Liver (tissue), 9 donors: ENCODE measurements around the gene DBI. TPM values are rescaled to one million over a fixed set of nuclear protein-coding genes. Genes with fewer than 3 reads are reported as not detected.
"Not testable (repeated sequence)": the region's sequence is repeated elsewhere in the genome, so short reads cannot be mapped to it uniquely, and the experiment has no call there.

Experiments used
- DNase-seq: peaks from one replicate; pipeline ENCODE4 v3.0.0-alpha.2; 2017; ENCODE audit warnings: low spot score
- H3K27ac ChIP-seq, 2 donors: one replicate each; pipeline ENCODE4 v1.7.0; 2013; ENCODE audit warnings: inconsistent platforms in 2 of 2, low read length in 2 of 2, control low read depth in 1 of 2, low read depth in 1 of 2, mild to moderate bottlenecking in 1 of 2
- H3K27me3 ChIP-seq, 4 donors: one replicate each; pipeline versions ENCODE4 v1.6.1 to v1.7.0; 2013; ENCODE audit warnings: low read length in 3 of 4, inconsistent platforms in 1 of 4, mild to moderate bottlenecking in 1 of 4, moderate library complexity in 1 of 4; ENCODE audit not compliant: control insufficient read depth in 4 of 4, insufficient read depth in 4 of 4
- H3K36me3 ChIP-seq, 4 donors: one replicate each; pipeline versions ENCODE4 v1.6.1 to v1.7.0; 2013; ENCODE audit warnings: low read length in 3 of 4, mild to moderate bottlenecking in 3 of 4, low read depth in 1 of 4, moderate library complexity in 1 of 4; ENCODE audit not compliant: control insufficient read depth in 4 of 4, insufficient read depth in 3 of 4
- H3K4me1 ChIP-seq, 4 donors: one replicate each; pipeline versions ENCODE4 v1.6.1 to v1.7.0; 2013; ENCODE audit warnings: low read length in 3 of 4, mild to moderate bottlenecking in 3 of 4, moderate library complexity in 1 of 4; ENCODE audit not compliant: control insufficient read depth in 4 of 4, insufficient read depth in 4 of 4
- H3K4me3 ChIP-seq, 3 donors: one replicate each; pipeline versions ENCODE4 v1.6.1 to v1.7.0; 2013; ENCODE audit warnings: low read length in 3 of 3, control low read depth in 1 of 3, low read depth in 1 of 3, mild to moderate bottlenecking in 1 of 3
- H3K9ac ChIP-seq, 2 donors: one replicate each; pipeline ENCODE4 v1.7.0; 2013; ENCODE audit warnings: low read length in 2 of 2, mild to moderate bottlenecking in 2 of 2, moderate library complexity in 2 of 2, control low read depth in 1 of 2, low read depth in 1 of 2
- H3K9me3 ChIP-seq, 4 donors: one replicate each; pipeline versions ENCODE4 v1.6.1 to v1.7.0; 2013; ENCODE audit warnings: low read length in 3 of 4; ENCODE audit not compliant: control insufficient read depth in 4 of 4
- EGR1 ChIP-seq, 2 donors: IDR thresholded peaks; 2 replicates each; pipeline ENCODE4 v1.6.1; 2016 to 2018; ENCODE audit warnings: antibody characterized with exemption in 2 of 2, low read depth in 2 of 2
- FOXA1 ChIP-seq: IDR thresholded peaks from 2 replicates; pipeline ENCODE4 v1.6.1; 2016; ENCODE audit warnings: antibody characterized with exemption
- FOXA2 ChIP-seq: IDR thresholded peaks from 2 replicates; pipeline ENCODE4 v1.6.1; 2016; ENCODE audit warnings: antibody characterized with exemption
- HNF4A ChIP-seq, 2 donors: conservative IDR thresholded peaks; 2 replicates each; pipeline ENCODE4 v1.6.1; 2016; ENCODE audit warnings: antibody characterized with exemption in 2 of 2, mild to moderate bottlenecking in 2 of 2
- HNF4G ChIP-seq: IDR thresholded peaks from 2 replicates; pipeline ENCODE4 v1.6.1; 2016; ENCODE audit warnings: antibody characterized with exemption
- JUND ChIP-seq, 2 donors: IDR thresholded peaks; 2 replicates each; pipeline ENCODE4 v1.6.1; 2016; ENCODE audit warnings: antibody characterized with exemption in 2 of 2
- NR2F2 ChIP-seq: IDR thresholded peaks from 2 replicates; pipeline ENCODE4 v1.6.1; 2016; ENCODE audit warnings: antibody characterized with exemption
- RAD21 ChIP-seq, 2 donors: IDR thresholded peaks; 2 replicates each; pipeline ENCODE4 v1.6.1; 2016; ENCODE audit warnings: antibody characterized with exemption in 2 of 2, mild to moderate bottlenecking in 2 of 2
- RXRA ChIP-seq, 2 donors: IDR thresholded peaks; 2 replicates each; pipeline ENCODE4 v1.6.1; 2017 to 2018; ENCODE audit warnings: antibody characterized with exemption in 2 of 2, mild to moderate bottlenecking in 1 of 2
- SP1 ChIP-seq: IDR thresholded peaks from 2 replicates; pipeline ENCODE4 v1.6.1; 2018; ENCODE audit warnings: antibody characterized with exemption, mild to moderate bottlenecking
- TAF1 ChIP-seq: conservative IDR thresholded peaks from 2 replicates; pipeline ENCODE4 v1.6.1; 2016; ENCODE audit warnings: antibody characterized with exemption, mild to moderate bottlenecking
- YY1 ChIP-seq: IDR thresholded peaks from 2 replicates; pipeline ENCODE4 v1.6.1; 2016; ENCODE audit warnings: antibody characterized with exemption, mild to moderate bottlenecking
- WGBS: extraction: QIAGEN DNeasy Blood & Tissue Kit; methylation state at CpG from one replicate; pipeline ENCODE4 v1.1.7; 2013; 5-methylcytosine and 5-hydroxymethylcytosine counted together
- polyA plus RNA-seq, 2 donors: library from polyadenylated mRNA; stranded (reverse) in 1 of 2; unstranded in 1 of 2; fragments of 200-250 nt in 1 of 2; fragments of >200 nt in 1 of 2; fragmentation: Nextera tagmentation in 1 of 2; extraction: Ambion mirVana in 1 of 2; gene quantifications; one replicate each; pipeline versions ENCODE4 v1.2.1 to v1.2.3, GENCODE V29; 2013 to 2015
- total RNA-seq, 2 donors: library from RNA; depleted of rRNA; stranded (reverse); fragments of >200 nt; gene quantifications; one replicate each; pipeline ENCODE4 v1.2.3, GENCODE V29; 2014
- TF ChIP-seq, protein P1 (sequence below): IDR thresholded peaks from 2 replicates; pipeline ENCODE4 v1.6.1; 2016; ENCODE audit warnings: antibody characterized with exemption
- TF ChIP-seq, protein P2 (sequence below): IDR thresholded peaks from 2 replicates; pipeline ENCODE4 v1.6.1; 2016; ENCODE audit warnings: antibody characterized with exemption, mild to moderate bottlenecking
- TF ChIP-seq, protein P3 (sequence below): IDR thresholded peaks from 2 replicates; pipeline ENCODE4 v1.6.1; 2016; ENCODE audit warnings: antibody characterized with exemption
- TF ChIP-seq, protein P4 (sequence below): fragments of 150-350 bp; IDR thresholded peaks from 2 replicates; pipeline ENCODE4 v1.5.1; 2017; ENCODE audit warnings: improper control_type of control experiment, low read depth, low read length; ENCODE audit not compliant: missing input control
- donor health status: healthy.
- donor health status: healthy.
- donor health status: healthy.
- donor health status: healthy.
- donor health status: healthy.

The DBI gene
- total and polyA plus RNA-seq, 4 donors, result 134 to 900 (median 356) TPM

DNA sequence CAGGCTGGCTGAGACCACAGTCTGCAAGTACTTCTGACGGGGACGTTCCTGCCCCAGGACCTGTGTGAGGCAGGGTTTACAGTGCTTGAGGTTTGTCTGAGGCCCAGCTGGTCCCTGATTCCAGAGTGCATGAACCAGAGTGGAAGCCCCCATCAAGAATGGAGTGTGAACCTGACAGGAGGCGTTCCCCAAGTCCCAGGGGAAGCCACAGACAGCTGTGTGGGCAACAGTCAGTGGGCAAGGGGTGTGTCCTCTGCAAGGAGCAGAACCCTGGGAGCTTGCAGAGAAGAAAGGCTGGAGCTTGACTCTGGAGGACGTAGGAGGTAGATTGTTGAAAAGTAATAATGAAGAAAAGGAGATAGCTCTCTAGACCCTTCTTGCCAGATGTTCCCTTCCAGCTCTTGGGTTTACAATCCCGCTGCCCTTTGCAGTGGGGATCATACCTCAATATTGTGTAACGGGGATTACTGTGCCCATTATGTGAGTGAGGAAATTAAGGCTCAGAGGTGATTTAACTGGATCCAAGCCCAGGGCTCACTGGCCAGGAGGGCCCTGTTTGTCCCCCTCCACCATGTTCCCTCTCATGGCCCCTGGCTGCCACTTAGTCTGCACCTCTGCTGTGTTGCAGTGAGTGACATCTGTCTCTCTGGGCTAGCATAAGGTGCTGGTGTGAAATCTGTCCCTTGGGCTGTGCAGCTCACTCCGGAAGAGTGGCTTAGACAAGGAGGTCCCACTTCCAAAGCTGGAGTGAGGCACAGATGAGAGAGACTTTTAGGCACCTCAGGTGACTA is 6.2 kb downstream of the DBI start:
- H3K36me3 ChIP-seq, result peaks cover 15 to 47% (median 45%) of the 10 kb centered on the region in 4 donors
- 94% methylated on average over 7 of the region's 7 CpGs for WGBS
- H3K9ac ChIP-seq, result no peak overlapping the region
- H3K9me3 ChIP-seq, result no peaks in the 10 kb centered on the region
- no peak overlapping the region for H3K4me3 ChIP-seq
- no peak overlapping the region for H3K27ac ChIP-seq
- no peak for DNase-seq
- H3K27me3 ChIP-seq, result no peaks in the 10 kb centered on the region
- peaks cover 5 to 23% (median 16%) of the 10 kb centered on the region in 4 donors for H3K4me1 ChIP-seq
- TF ChIP-seq, protein P1, sequence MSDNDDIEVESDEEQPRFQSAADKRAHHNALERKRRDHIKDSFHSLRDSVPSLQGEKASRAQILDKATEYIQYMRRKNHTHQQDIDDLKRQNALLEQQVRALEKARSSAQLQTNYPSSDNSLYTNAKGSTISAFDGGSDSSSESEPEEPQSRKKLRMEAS, result no peak
- TF ChIP-seq HNF4G, result no peak
- TF ChIP-seq RAD21 (IDR thresholded peaks at IDR 0.05), result no peak
- peak in 1 of 2 donors; percentile 7 for TF ChIP-seq HNF4A (conservative IDR thresholded peaks at IDR 0.05)
- TF ChIP-seq EGR1 (IDR thresholded peaks at IDR 0.05; ENCODE audit: low read depth in 2 of 2), result no peak

DNA sequence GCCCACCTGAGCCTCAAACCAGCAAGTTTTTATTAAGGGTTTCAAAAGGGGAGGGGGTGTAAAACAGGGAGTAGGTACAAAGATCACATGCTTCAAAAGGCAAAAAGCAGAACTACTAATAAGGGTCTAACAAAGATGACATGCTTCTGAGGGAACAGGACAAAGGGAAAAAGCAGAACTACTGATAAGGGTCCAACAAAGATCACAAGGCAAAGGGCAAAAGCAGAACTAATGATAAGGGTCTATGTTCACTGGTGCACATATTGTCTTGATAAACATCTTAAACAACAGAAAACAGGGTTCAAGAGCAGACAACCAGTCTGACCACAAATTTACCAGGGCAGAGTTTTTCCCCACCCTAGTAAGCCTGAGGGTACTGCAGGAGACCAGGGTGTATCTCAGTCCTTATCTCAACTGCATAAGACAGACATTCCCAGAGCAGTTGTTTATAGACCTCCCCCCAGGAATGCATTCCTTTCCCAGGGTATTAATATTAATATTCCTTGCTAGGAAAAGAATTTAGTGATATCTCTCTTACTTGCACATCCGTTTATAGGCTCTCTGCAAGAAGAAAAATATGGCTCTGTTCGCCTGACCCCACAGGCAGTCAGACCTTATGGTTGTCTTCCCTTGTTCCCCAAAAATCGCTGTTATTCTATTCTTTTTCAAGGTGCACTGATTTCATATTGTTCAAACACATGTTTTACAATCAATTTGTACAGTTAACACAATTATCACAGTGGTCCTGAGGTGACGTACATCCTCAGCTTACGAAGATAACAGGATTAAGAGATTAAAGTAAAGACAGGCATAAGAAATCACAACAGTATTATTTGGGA is 7.3 kb downstream of the DBI start:
- DNase-seq, H3K27me3 ChIP-seq, H3K4me3 ChIP-seq, H3K9me3 ChIP-seq, H3K9ac ChIP-seq, H3K27ac ChIP-seq: not testable (repeated sequence)
- peaks cover 12 to 41% (median 40%) of the 10 kb centered on the region in 4 donors for H3K36me3 ChIP-seq
- peaks cover 0 to 12% (median 4%) of the 10 kb centered on the region in 4 donors for H3K4me1 ChIP-seq
- WGBS, result 98% methylated on average over 5 of the region's 5 CpGs

DNA sequence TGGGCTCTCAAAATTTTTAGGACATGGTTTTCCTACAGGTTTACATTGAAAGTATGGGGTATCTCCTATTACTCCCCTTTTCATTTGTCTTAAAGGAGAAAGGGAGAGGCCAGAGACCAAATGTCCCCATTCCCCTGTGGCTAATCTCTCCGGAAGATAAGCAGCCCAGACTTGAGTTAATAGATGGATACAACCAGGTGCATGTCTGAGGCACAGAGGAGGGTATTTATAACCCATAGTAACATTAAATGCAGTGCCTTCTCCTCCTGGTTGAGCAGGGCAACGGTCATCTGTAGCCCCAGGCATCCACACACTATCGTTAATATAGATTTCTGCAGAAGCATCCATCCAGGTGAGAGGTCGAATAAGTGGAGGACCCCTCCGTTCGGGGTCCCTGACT is 9.6 kb downstream of the DBI start:
- not testable (repeated sequence) for H3K4me1 ChIP-seq, H3K27me3 ChIP-seq, H3K9ac ChIP-seq, H3K27ac ChIP-seq, H3K4me3 ChIP-seq, DNase-seq, H3K9me3 ChIP-seq
- H3K36me3 ChIP-seq, result peaks cover 9 to 23% (median 22%) of the 10 kb centered on the region in 4 donors
- WGBS, result 81% methylated on average over 6 of the region's 6 CpGs

DNA sequence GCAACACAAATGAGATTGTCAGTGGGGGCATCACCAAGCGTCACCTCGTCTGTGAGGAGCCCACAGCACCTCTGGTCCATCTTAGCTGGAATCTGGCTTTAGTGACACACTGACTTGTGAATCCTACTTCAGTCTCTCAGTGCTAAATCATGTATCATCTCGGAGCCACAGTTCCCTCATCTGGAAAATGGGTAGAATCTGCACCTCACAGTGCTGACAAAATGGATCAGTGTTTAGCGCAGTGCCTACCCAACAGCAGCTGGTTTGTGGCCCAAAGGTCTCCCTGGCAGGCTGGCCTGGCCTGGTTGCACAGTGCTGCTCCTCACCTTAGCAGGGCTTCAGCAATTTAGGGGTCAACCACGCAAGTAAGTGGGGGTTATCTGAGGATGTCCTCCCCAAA is 10.0 kb downstream of the DBI start:
- Histone ChIP-seq H3K27ac (no peak overlapping the region), H3K4me1 (no peaks in the 10 kb centered on the region), H3K4me3 (no peak overlapping the region), H3K9me3 (no peaks in the 10 kb centered on the region), H3K9ac (no peak overlapping the region), H3K27me3 (no peaks in the 10 kb centered on the region), H3K36me3 (peaks cover 9 to 19% (median 18%) of the 10 kb centered on the region in 4 donors)
- no peak for DNase-seq
- TF ChIP-seq, protein P2, sequence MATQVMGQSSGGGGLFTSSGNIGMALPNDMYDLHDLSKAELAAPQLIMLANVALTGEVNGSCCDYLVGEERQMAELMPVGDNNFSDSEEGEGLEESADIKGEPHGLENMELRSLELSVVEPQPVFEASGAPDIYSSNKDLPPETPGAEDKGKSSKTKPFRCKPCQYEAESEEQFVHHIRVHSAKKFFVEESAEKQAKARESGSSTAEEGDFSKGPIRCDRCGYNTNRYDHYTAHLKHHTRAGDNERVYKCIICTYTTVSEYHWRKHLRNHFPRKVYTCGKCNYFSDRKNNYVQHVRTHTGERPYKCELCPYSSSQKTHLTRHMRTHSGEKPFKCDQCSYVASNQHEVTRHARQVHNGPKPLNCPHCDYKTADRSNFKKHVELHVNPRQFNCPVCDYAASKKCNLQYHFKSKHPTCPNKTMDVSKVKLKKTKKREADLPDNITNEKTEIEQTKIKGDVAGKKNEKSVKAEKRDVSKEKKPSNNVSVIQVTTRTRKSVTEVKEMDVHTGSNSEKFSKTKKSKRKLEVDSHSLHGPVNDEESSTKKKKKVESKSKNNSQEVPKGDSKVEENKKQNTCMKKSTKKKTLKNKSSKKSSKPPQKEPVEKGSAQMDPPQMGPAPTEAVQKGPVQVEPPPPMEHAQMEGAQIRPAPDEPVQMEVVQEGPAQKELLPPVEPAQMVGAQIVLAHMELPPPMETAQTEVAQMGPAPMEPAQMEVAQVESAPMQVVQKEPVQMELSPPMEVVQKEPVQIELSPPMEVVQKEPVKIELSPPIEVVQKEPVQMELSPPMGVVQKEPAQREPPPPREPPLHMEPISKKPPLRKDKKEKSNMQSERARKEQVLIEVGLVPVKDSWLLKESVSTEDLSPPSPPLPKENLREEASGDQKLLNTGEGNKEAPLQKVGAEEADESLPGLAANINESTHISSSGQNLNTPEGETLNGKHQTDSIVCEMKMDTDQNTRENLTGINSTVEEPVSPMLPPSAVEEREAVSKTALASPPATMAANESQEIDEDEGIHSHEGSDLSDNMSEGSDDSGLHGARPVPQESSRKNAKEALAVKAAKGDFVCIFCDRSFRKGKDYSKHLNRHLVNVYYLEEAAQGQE, result no peak
- no peak for TF ChIP-seq SP1
- no peak for TF ChIP-seq YY1
- no peak for TF ChIP-seq FOXA2
- no peak for TF ChIP-seq NR2F2
- no peak for TF ChIP-seq JUND (IDR thresholded peaks at IDR 0.05)
- TF ChIP-seq, protein P3, sequence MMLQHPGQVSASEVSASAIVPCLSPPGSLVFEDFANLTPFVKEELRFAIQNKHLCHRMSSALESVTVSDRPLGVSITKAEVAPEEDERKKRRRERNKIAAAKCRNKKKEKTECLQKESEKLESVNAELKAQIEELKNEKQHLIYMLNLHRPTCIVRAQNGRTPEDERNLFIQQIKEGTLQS, result no peak
- no peak for TF ChIP-seq EGR1 (IDR thresholded peaks at IDR 0.05; ENCODE audit: low read depth in 2 of 2)
- TF ChIP-seq RAD21 (IDR thresholded peaks at IDR 0.05), result no peak
- TF ChIP-seq FOXA1, result no peak
- no peak for TF ChIP-seq RXRA (IDR thresholded peaks at IDR 0.05)
- TF ChIP-seq TAF1, result no peak
- TF ChIP-seq HNF4A (conservative IDR thresholded peaks at IDR 0.05), result no peak
- TF ChIP-seq HNF4G, result no peak
- TF ChIP-seq, protein P1, result no peak
- TF ChIP-seq, protein P4, sequence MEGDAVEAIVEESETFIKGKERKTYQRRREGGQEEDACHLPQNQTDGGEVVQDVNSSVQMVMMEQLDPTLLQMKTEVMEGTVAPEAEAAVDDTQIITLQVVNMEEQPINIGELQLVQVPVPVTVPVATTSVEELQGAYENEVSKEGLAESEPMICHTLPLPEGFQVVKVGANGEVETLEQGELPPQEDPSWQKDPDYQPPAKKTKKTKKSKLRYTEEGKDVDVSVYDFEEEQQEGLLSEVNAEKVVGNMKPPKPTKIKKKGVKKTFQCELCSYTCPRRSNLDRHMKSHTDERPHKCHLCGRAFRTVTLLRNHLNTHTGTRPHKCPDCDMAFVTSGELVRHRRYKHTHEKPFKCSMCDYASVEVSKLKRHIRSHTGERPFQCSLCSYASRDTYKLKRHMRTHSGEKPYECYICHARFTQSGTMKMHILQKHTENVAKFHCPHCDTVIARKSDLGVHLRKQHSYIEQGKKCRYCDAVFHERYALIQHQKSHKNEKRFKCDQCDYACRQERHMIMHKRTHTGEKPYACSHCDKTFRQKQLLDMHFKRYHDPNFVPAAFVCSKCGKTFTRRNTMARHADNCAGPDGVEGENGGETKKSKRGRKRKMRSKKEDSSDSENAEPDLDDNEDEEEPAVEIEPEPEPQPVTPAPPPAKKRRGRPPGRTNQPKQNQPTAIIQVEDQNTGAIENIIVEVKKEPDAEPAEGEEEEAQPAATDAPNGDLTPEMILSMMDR, result no peak
- 95% methylated on average over 5 of the region's 5 CpGs for WGBS
